Measurements from ENCODE around the gene CCND2.

CCND2 gene

GRCh38 chr12:4277857-4278256 lies 4.3 kb downstream of the CCND2 start:
- no peak for DNase-seq

GRCh38 chr12:4278329-4279197 lies 5.0 kb downstream of the CCND2 start:
- DNase-seq: no peak

- DNase-seq: no peak
Measured at GRCh38 chr12:4279198-4279690, 5.7 kb downstream of the CCND2 start.

- DNase-seq: no peak
Measured at GRCh38 chr12:4280351-4281163, 7.0 kb downstream of the CCND2 start.

- DNase-seq: no peak
Measured at GRCh38 chr12:4281173-4281654, 7.7 kb downstream of the CCND2 start.

GRCh38 chr12:4282103-4282891 lies 8.7 kb downstream of the CCND2 start:
- DNase-seq: no peak

- no peak for DNase-seq
Measured at GRCh38 chr12:4282892-4283511, 9.4 kb downstream of the CCND2 start.

- DNase-seq: no peak
Measured at GRCh38 chr12:4283512-4284255, 10.1 kb downstream of the CCND2 start.

- DNase-seq: no peak
Measured at GRCh38 chr12:4284306-4284705, 10.7 kb downstream of the CCND2 start.

GRCh38 chr12:4285070-4285469 lies 11.5 kb downstream of the CCND2 start:
- DNase-seq: no peak

- DNase-seq: no peak
Measured at GRCh38 chr12:4286228-4286627, 12.7 kb downstream of the CCND2 start.

GRCh38 chr12:4286771-4287317 lies 13.3 kb downstream of the CCND2 start:
- DNase-seq: no peak

- no peak for DNase-seq
Measured at GRCh38 chr12:4287325-4288211, 14.0 kb downstream of the CCND2 start.

- no peak for DNase-seq
Measured at GRCh38 chr12:4288296-4289131, 15.0 kb downstream of the CCND2 start.

GRCh38 chr12:4289231-4289878 lies 15.8 kb downstream of the CCND2 start:
- no peak for DNase-seq

GRCh38 chr12:4289998-4290790 lies 16.6 kb downstream of the CCND2 start:
- DNase-seq: no peak

GRCh38 chr12:4292341-4293073 lies 18.9 kb downstream of the CCND2 start:
- DNase-seq: no peak
